Transverse colon (tissue), 4 donors: Measurements from ENCODE around the gene TOB1. TPM values are rescaled to one million over a fixed set of nuclear protein-coding genes. Genes with fewer than 3 reads are reported as not detected.

Experiments
- DNase-seq: peaks from one replicate; pipeline ENCODE4 v3.0.0-alpha.2; 2019
- H3K27ac ChIP-seq, 4 donors: fragments of 200-600 bp; sonication (generic); 2 replicates each; pipeline ENCODE4 v1.5.1; 2016 to 2018; ENCODE audit warnings: inconsistent platforms in 4 of 4
- H3K27me3 ChIP-seq: fragments of 200-600 bp; sonication (generic); 2 replicates; pipeline ENCODE4 v1.5.1; 2017; ENCODE audit warnings: inconsistent platforms
- H3K36me3 ChIP-seq, 4 donors: fragments of 200-600 bp; sonication (generic); 2 replicates each; pipeline ENCODE4 v1.5.1; 2017 to 2019; ENCODE audit warnings: inconsistent platforms in 4 of 4
- H3K4me1 ChIP-seq, 4 donors: fragments of 200-600 bp; sonication (generic); 2 replicates each; pipeline ENCODE4 v1.5.1; 2017 to 2020; ENCODE audit warnings: inconsistent platforms in 4 of 4
- H3K4me3 ChIP-seq, 4 donors: fragments of 200-600 bp; sonication (generic); 1 replicate in 1 of 4; 2 replicates in 3 of 4; pipeline versions ENCODE4 v1.5.1 to v1.6.1; 2017 to 2019; ENCODE audit warnings: inconsistent platforms in 4 of 4
- H3K9me3 ChIP-seq, 2 donors: fragments of 200-600 bp; sonication (generic); 2 replicates each; pipeline ENCODE4 v1.5.1; 2017 to 2019; ENCODE audit warnings: inconsistent platforms in 2 of 2
- CTCF ChIP-seq, 5 experiments: fragments of 200-600 bp in 3 of 5; fragments of 450-650 bp in 2 of 5; sonication (generic) in 3 of 5; IDR thresholded peaks; 1 replicate in 2 of 5; 2 replicates in 3 of 5; pipeline ENCODE4 v1.5.1; 2016 to 2017; ENCODE audit warnings: antibody characterized with exemption in 5 of 5, inconsistent platforms in 3 of 5, mild to moderate bottlenecking in 2 of 5, moderate library complexity in 1 of 5
- EP300 ChIP-seq: sonication (generic); formaldehyde crosslinking; IDR thresholded peaks from one replicate; pipeline ENCODE4 v1.6.1; 2017; ENCODE audit warnings: antibody characterized with exemption, low read depth
- POLR2A ChIP-seq: fragments of 450-650 bp; IDR thresholded peaks from one replicate; pipeline ENCODE4 v1.6.1; 2016; ENCODE audit warnings: antibody characterized with exemption, mild to moderate bottlenecking, moderate library complexity
- POLR2AphosphoS5 ChIP-seq, 3 donors: sonication (generic); formaldehyde crosslinking; IDR thresholded peaks; one replicate each; pipeline ENCODE4 v1.6.1; 2016; ENCODE audit warnings: antibody characterized with exemption in 3 of 3
- WGBS, 2 donors: methylation state at CpG; one replicate each; pipeline ENCODE4 v1.1.5; 2018; ENCODE audit warnings: low coverage in 1 of 2; 5-methylcytosine and 5-hydroxymethylcytosine counted together
- in situ Hi-C, 4 donors: fragments of 200-750 bp; cut with MboI; loops; one replicate each; pipeline versions ENCODE4 v1.15.0 to v1.15.1; 2017; ENCODE audit warnings: low sequenced_read_pairs in 3 of 4, low pct_ligation_motif_present in 1 of 4, low pct_unique_long_range_greater_than_20kb in 1 of 4
- intact Hi-C: fragments of 100-400 bp; cut with DNase I; formaldehyde crosslinking; loops from one replicate; pipeline ENCODE4 v1.15.1; 2023; ENCODE audit warnings: low total_unique reads
- total RNA-seq, 4 donors: library from RNA; depleted of rRNA; stranded (reverse); fragments of >200 nt; gene quantifications; one replicate each; pipeline ENCODE4 v1.1.0, GENCODE V29; 2016

Gene TOB1
- total RNA-seq, 4 donors from 2014 or later: 69.1 to 88.3 (median 75.5) TPM

- Histone ChIP-seq H3K36me3 (no peaks in the 10 kb centered on the region), H3K27ac (no peak overlapping the region), H3K9me3 (no peaks in the 10 kb centered on the region), H3K27me3 (peaks cover 24% of the 10 kb centered on the region), H3K4me3 (no peak overlapping the region), H3K4me1 (peaks cover 0 to 15% (median 13%) of the 10 kb centered on the region in 4 donors)
- 72% methylated on average over 21 of the region's 21 CpGs; no CpG with 5 or more reads in 1 of the 2 donors for WGBS, 2 donors
- intact Hi-C loops (no loop called here), in situ Hi-C loops (loop anchor here in 2 of 4 donors (10.0 to 25.0 kb wide), 2 partner anchors 293 to 301 kb away; partner anchors contain the start of genes SPATA20 (in 2 of the 2) and EPN3 (in 1 of the 2))
- no peak for DNase-seq
- TF ChIP-seq CTCF (IDR thresholded peaks at IDR 0.05): no peak
- no peak for TF ChIP-seq EP300
- TF ChIP-seq POLR2A: no peak
- no peak for TF ChIP-seq POLR2AphosphoS5 (IDR thresholded peaks at IDR 0.05)
These were observed 27.9 kb downstream of the TOB1 start for GRCh38 chr17:50837980-50838954.

DNA sequence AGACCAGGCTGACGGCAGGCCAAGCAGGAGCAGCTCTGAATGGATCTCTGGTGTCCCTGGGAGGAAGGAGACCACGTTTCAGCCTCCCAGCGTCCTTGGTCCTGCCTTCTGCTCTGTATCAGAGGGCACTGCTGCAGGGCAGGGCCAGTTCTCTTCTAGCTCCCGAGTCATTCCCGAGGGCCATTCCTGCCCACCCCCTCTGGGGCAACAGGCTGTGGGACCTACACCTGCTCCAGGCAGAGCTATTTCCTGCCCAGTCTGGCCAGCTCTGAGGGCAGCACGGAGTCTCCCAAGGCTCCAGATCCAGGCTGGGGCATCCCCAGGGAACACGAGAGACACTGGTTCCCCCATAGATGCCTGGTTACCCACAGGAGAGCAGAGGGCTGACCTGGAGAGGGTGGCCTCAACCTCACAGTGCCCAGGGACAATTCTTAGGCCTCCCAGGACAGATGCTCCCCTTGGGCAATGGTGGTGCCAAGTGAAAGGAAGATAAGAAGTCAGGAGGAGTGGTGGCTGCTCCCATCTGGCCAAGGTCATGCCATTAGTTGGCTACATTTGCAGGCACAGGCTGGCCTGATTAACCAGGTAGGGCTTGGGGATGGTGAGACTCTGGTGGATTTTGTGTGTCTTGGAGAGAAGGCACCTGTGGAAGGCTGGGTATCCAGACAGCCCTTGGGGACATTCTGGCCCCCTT is 28.7 kb downstream of the TOB1 start:
- Histone ChIP-seq H3K9me3 (no peaks in the 10 kb centered on the region), H3K4me3 (no peak overlapping the region), H3K27ac (no peak overlapping the region), H3K36me3 (no peaks in the 10 kb centered on the region), H3K4me1 (peaks cover 0 to 15% (median 13%) of the 10 kb centered on the region in 4 donors), H3K27me3 (peaks cover 24% of the 10 kb centered on the region)
- DNase-seq: no peak
- in situ Hi-C loops: loop anchor here in 2 of 4 donors (10.0 to 25.0 kb wide), 2 partner anchors 293 to 300 kb away; partner anchors contain the start of genes SPATA20 (in 2 of the 2) and EPN3 (in 1 of the 2)
- WGBS, 2 donors: 82% methylated on average over 7 of the region's 7 CpGs; no CpG with 5 or more reads in 1 of the 2 donors
- no peak for TF ChIP-seq POLR2A
- no peak for TF ChIP-seq CTCF (IDR thresholded peaks at IDR 0.05)
- TF ChIP-seq EP300: no peak
- no peak for TF ChIP-seq POLR2AphosphoS5 (IDR thresholded peaks at IDR 0.05)
- intact Hi-C loops: no loop called here

GRCh38 chr17:50836826-50837225 is 29.3 kb downstream of the TOB1 start:
- intact Hi-C loops (no loop called here), in situ Hi-C loops (loop anchor here in 2 of 4 donors (10.0 to 25.0 kb wide), 2 partner anchors 292 to 300 kb away; partner anchors contain the start of genes SPATA20 (in 2 of the 2) and EPN3 (in 1 of the 2))
- Histone ChIP-seq H3K27ac (no peak overlapping the region), H3K9me3 (no peaks in the 10 kb centered on the region), H3K27me3 (peaks cover 24% of the 10 kb centered on the region), H3K4me3 (no peak overlapping the region), H3K4me1 (peaks cover 0 to 15% (median 13%) of the 10 kb centered on the region in 4 donors), H3K36me3 (no peaks in the 10 kb centered on the region)
- no peak for DNase-seq
- 84 to 100% methylated on average over 8 to 11 of the region's 11 CpGs for WGBS, 2 donors
- TF ChIP-seq EP300: no peak
- no peak for TF ChIP-seq POLR2A
- no peak for TF ChIP-seq CTCF (IDR thresholded peaks at IDR 0.05)
- TF ChIP-seq POLR2AphosphoS5 (IDR thresholded peaks at IDR 0.05): no peak
